NCI-H2081 (cell line): ENCODE measurements around the gene GATA2.

ENCODE experiments used
- DNase-seq, 2 experiments: peaks; one replicate each; lab custom pipeline; 2025; lab: John Stamatoyannopoulos, UW

GATA2 gene

DNA sequence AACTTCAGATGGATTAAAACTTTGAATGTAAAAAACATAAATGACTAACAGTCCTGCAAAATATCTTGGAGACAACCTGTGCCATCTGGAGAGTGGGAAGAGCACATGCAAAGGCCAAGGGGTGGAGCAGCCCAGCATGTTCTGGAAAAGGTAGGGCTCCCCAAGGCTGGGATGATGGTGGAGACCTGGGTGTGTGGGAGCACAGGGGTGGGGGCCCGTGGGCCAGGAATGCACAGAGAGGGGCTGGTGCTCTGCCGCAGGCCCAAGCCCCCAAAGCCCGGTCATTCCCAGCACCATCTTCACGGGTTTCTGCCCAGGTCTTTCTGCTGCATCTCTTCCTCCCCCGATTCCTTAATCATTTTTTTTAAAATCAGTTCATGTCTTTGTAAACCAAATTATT, 9.7 kb upstream of the GATA2 start:
- DNase-seq: no peak

DNA sequence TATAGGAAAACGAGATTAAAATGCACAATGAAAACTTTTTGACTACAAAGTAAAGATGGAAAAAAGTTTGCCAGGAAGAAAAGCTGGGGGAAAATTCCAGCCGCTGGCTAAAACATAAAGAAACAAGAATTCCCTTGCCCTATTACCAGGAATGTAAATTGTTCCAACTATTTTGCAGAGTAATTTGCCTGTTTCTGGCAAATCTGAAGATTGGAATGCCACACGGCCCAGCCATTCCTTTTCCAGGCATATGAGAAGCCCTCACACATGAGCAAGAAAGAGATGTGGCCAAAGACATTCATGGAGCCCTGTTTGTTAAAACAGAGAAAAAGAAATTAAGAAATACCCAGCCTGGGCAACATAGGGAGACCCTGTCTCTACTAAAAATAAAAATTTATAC, 8.4 kb upstream of the GATA2 start:
- no peak for DNase-seq

DNA sequence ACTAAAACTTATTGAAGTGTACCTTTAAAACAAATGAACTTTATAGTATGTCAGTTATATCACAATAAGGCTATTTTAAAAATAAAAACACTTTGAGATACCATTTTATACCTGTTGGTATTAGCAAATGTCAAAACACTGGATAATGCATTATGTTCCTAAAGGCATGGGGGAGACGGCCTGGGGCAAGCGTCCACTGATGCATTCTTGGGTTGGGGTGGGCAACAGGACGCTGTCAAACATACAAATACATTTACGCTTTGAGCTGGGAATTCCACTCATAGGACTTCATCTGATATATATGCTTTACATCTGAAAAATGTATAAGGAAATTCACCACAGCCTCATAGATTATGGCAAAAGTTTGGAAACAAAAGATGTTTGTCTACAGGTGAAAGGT, 7.6 kb upstream of the GATA2 start:
- DNase-seq: no peak

DNA sequence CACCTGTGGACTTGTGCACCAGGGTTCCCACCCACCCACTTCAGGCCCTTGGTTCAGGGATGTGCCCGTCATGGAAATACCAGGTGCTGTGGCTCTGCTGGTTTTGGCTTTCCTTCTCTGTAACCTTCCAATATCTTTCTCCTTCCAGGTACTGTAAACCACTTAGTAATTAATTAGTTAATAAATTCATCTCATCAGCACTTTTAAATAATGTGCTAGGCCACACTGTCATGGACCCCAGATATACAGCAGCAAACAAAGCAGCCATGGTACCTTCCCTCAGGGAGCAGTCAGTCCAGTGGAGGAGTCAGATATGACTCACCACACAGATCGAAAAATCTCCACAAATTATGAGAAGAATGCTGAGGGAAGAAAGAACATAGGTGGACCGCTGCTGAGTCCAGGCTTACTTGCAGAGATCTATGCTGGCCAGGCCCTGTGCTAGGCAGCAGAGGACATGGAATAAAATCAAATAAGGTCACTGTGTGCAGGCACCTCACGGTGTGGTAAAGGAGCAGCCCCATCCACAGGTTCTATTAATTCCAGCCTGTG, 6.8 kb upstream of the GATA2 start:
- DNase-seq: no peak

DNA sequence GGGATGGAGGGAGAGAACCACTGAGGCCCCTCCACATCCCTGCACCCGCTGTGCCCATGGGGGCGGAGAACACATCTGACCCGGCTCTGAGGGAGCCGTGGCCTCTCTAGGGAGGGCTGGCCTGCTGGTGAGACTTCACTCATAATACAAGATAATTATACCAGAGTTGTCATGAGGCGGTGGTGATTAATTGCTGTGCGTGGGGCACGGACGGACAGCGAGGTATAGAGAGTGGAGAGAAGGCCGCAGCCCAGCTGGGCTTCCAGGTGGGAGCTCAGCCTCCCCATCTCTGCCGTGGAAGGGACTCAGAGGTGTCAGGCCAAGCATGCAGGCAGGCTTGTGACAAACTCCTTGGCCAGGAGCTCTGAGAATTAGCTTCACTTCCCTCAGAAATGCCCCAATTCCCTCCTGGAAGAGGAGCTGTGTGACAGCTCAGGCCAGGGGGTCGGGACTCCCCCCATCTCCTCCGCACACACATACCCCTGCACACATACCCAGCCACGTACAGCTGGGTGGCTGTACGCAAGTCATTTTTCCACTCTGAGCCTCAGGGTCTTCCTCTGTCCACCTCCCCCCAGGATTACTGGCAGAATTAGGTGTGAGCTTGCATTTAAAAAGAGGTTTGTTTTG, 6.0 kb upstream of the GATA2 start:
- no peak for DNase-seq

DNA sequence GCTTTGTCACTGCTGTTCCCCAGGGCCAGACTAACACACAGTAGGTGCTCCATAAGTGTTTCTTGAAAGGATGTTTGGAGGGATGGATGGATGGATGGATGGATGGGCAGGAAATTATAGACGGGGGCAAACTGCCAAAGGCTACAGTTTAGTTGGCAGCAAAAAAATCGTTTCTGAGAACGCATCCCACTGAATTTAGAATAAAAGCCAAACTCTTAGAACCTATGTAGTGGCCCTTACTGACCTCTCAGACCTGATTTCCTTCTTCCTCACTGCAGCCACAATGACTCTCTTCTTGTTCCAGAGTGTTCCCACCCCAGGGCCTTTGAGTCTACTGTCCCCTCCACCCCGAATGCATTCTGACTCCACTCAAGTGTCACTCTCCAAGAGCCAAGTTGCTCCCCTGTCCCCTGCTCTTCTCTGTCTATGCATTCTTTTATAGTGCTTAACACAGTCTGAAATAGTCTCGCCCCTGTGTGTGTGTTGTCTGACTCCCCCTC, 5.2 kb upstream of the GATA2 start:
- no peak for DNase-seq

DNA sequence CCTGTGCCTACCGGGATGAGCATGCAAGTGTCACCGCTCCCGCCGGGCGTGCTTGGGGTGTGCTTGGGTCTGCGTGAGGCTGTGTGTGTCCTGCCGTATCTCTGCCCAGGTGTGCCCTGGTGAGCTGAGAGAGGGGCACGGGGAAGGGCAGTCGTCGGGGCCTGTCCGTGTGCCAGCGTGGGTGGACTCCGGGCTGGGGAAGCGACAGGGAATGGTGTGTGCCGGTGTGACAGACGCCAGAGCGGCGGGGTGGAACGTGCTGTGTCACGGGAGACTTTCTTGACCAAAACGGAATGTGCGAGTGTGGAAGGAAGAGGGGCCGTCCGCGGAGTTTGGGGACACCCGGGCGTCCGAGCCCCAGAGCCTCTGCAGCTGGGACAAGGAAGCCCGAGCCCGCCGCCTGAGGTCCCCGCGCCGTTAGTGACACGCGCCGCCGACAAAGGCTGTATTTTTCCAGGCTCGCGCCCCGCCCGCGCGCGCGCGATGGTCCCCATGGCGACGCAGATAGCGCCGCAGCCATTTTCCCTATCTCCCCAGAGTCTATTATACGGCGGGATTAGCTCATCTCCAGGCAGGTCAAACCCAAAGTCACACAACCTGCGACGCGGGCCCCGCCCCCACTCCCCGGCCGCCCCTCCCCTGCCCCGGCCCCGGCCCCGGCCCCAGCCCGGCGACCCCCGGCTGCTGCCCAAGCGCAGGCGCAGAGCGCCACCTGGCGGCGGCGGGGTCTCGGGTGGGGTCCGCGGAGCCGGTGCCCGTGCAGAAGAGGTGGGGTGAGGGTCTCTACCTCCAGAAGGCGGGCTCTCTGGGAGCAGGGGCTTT, 4.5 kb upstream of the GATA2 start:
- peak; percentile 84 to 86 for DNase-seq

DNA sequence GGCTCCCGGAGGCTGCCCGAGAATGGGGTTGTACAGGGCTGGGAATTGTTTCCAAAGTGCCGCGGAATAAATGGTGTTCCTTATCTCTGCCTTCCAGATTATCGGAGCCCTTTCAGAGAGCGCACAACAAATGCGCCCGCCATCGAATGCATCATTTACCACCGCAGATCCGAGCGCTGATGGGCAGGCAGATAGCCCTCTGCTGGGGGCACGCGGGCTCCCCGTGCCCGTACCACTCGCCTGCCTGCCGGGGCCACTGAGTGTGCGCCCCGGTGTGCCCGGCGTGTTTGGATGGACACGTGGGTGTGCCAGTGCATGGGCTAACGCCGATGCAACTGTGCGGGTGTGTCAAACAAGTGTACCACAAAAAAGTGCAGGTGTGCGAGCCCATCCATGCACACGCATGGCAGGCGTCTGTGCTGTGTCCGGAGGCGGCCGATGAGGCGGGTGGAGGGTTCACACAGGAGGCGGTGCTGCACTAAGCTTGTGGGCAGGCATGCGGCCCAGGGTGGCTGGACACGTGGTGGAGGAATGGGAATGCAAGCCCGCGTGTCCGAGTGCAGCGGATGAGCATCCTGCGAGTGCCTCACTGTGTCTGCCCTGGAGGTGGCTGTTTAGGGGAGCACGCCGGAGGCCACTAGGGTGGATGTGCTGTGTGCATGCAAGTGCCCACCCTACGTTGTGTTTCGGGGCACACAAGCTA, 3.8 kb upstream of the GATA2 start:
- DNase-seq: peak; percentile 26 to 43

DNA sequence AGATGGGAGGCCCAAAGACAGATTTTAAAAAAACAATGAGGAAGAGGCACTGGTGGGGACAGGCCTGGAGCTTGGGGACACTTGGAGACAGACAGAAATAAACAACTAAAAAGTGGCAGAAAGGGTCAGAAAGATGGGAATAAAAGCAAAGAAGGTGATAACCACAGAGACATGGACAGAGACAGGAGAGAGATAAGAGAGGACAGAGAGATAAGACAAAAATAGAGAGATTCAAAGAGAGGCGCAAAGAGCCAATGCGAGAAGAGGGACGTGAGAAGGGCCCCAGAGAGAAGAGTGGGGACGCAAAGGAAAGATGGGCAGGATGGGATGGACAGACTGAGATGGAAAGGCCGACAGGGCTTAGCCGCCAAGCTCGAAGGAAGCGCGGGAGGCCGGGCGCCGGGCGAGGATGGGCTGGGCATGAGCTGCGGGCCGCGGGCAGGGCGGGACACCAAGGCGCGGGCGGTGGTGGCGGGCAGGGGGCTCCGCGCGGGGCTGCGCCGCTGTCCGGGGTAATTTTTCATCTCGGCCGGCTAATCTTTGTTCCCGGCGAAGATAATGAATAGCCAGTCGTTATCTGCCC, 3.1 kb upstream of the GATA2 start:
- DNase-seq: no peak

DNA sequence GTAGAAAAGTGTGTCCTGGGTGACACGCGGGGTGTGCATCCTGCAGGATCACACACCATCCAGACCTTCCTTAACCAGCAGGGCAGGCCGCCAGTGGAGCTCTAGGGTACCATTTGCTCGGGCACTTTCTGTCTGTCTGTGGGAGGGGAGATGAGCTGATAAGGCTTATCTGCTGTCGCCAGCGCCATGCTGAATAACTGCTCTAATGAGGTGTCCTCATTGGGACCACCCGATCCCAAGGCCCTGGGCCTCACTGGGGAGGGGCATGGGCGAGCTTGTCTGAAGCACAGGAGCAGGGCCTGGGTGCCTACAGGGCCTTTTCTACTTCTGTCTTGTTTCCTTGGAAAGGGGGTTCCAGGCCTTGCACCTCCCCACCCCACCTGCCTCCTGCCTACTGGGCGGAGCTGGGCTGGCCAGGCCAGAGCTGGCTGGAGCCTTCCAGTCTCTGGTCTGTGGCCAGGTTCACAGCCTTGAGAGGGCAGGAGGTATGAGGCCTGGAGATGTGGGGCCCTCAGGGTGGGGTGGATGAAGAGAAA, 2.5 kb upstream of the GATA2 start:
- DNase-seq: no peak

DNA sequence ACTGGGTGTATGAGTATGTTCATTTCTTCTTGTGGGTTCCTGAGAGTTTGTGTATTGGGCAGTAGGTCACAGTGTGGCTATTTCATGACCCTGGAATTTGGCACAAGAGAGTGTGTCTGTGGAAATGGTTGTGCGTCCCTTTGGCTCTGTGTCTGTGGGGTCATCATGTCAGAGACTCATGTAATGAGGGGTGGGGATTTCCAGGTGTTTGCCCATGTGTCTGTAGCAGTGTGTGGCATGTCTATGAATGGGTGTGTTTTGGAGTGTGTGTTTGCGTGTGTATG, 1.3 kb upstream of the GATA2 start:
- no peak for DNase-seq

DNA sequence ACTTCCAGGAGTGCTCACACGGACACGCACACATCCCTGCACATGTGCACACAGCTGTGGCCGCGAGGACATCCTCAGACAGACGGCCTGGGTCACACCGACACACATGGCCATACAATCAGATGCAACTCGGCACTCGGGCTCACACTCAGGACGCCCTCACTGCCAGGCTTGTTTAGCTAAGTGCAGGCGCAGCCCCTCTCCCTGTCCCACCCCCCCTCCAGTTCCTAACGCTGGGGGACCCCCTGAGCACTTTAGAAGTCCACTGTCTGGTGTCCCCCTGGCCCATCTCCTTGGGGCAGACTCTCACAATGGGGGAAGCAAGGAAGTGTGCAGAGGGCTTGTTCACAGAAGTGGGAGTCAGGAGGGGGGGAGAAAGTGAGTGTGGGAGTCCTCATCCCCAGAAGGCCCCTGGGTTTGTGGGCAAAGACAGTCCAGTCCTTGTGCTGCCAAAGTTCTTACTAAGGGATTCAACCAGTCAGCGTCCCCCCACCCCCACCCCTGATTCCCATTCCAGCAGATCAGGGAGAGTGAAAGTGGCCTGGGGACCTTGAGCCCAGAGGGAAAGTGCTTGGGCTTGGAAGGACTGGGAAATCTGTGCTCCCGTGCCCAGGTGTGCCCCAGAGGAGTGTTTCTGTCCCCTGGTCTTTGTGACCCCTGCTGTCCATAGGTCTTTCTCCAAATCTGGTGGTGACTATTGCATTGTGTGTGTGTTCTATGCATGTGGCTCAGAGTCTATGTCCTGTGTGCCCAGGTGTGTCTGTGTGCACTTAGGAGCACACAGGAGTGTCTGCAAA, 767 bp upstream of the GATA2 start:
- no peak for DNase-seq

DNA sequence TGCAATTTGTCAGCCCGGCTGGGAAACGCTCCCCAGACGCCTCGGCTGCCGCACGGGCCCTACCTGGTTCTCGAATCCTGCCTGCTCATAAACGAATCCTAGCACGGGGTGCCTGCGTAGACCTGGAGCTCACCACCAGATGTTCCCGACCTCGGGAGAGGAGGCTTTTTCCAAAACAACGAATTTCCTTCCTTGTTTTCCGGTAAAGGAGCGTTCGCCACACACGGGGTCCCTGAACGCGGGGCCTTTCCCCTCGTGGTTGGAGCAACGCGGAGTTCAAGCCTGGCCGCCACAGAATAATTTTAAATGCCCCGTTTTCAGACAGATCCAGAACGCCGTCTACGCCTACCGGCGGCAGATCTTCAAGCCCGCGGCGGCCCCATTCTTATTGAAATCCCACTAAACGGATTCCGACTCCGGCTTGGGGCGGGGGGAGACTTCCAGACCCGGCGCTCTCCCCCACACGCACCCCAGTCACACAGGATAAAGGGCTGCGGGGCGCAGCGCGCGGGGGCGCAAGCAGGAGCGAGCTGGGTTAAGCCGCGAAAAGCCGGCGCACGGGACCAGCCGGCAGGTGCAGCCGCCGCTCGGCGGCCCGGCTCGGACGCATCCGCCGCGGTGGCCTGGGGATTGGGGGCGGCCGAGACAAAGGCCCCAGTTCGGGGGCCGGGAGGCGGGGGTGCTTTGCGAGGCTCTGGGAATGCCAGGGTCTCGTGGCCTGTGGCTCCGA, 895 bp downstream of the GATA2 start:
- peak; percentile 35 to 64 for DNase-seq

DNA sequence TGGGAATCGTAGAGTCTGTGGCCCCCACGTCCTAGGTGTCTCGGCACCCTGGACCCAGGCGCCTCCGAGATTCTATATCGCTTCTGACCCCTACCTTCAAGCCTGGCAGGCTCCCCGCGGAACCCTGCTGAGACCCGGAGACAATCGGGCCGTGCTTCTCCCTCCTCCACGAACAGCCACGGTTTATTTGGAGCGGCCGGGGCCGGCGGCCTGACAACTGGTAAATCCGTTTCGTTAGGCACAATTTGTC, 1.4 kb downstream of the GATA2 start:
- no peak for DNase-seq

DNA sequence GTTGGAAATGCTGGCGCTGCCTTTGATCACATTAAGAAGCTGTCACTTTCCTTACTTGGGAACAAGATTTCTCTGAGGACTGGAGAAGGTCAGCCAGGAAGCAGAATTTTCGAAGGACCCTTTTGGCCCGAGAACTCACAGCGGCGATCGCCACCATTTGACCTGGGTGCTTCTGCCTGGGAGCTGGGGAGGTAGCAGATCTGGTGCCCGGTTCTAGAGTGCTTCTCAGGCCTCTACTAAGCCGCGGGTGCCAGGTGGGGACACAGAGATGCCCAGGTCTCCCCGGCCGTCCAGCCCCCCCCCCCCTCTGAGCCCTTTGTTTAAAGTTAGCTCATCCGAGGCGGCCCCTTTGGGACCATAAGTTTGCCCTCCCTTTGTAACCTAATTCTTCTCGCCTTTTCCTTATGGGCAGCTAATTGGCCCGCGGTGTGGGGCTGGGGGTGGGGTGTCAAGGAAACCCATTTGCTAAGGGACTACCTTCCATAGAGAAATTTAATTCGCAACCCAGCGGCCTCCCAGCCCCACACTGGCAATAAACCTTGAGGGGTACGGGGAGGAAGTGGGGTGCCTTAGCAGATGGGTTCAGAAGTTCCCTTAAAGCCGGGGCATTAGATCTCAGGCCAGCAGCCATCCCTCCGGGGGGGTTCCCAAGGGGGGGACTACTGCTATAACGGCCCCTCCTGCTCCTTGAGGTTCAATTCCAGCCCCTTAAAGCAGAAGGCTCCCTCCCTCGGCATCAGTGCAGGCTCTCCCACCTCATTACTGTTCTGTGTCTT, 1.9 kb downstream of the GATA2 start:
- no peak for DNase-seq

DNA sequence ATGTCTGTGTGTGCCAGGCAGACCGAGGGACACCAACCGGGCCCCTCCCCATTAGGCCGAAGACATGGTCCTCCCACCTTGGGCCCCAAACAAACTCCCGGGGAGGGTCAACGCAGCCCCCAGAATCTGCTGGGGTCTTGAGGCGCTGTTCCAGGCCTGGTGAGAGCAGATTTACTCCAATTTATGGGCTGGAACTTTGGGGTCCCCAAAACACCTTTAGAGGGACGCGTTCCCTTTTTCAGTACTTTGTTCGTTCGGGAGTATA, 2.4 kb downstream of the GATA2 start:
- DNase-seq: no peak

DNA sequence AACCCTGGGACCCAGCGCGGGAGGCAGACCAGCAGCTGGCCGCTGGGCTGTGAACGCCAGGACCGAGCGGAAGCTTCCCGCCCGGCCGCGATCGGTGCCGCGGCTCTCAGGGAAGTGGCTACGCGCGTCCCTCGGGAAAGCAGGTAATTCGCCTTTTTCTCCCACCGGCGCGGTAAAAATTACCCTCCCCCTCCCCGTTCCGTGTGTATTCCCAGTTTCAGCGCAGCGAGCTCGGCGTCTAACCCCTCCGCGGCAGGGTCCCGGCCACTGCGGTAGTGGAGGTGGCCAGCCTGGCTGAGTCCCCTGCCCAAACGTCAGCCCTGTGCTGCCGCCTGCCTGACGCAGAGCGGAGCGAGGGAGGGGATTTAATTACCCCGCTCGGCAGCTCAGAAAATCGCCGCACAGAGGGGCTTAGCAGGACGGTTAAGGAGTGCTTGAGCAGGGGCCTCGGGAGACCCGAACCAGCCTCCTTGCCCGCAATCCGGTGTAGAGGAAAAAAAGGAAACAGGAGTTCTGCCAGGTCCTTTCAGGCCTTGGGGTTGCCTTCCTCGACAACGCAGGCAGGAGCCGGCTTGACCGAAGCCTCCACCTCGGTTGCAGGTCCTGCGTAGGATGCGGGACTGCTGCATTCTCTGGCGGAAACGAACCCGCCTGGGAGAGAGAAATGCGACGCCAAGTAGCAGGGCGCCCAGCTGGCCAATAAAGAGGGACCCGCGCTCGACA, 2.9 kb downstream of the GATA2 start:
- DNase-seq: peak; percentile 41 to 69

DNA sequence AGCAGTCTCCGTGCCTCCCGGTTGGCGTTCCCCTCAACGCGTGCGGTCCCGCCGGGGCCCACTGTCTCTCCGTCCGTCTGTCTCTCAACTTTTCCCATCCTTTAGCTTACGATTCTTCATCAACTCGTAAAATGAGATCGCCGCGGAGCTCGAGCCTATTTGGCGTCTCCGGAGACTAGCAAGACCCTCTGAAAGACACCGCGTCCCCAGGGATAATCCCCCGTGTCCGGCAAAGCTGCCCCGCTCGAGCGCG, 3.4 kb downstream of the GATA2 start:
- DNase-seq: no peak

DNA sequence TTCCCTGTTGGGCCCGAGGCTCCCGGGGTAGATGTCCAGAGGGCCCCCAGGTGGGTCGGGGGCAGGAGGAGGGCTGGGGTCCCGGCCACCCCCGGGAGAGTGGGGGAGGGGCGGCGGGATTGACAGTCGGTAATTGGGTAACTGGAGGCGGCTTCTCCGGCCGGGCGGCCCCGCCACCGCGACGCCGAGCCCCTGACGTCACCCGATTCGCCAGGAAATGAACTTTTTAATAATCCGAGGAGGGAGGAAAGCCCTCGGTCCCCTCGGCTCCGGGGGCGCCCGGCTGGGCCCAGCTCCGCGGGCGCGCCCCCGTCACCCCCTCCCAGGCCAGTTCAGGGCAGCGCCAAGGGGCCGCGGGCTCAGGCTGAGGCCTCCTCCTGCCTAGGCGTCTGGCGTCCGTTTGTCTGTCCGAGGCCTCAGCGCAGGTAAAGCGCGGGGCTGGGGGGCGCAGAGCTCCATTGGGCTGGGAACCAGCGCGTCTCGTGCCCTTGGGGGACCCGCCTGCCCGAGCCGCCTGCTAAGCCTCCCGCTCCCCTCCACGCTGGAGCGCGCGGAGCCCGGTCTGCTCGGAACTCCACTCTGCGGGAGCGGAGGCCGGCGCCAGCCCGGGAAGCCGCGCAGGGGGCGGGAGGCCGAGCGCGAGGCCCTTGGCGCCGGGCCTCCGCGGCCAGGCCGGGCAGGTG, 3.9 kb downstream of the GATA2 start:
- peak; percentile 28 to 48 for DNase-seq

DNA sequence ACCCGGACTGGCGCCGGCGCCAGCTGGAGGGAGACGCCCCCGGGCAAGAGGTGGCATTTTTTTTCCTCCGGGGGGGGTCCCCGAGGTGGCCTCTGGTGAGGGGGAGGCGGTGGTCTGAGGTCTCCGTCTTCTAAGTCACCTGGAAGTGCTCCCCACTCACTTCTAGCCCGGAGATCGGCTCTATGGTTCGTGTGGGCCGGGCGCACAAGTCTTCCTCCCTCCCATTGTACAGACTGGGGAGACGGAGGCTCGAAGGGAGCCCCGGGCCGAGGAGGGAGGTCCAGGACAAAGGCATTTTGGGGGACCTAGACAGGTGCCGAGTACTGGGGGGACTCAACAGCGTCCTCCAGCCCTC, 4.4 kb downstream of the GATA2 start:
- no peak for DNase-seq
